B cell (primary cell): ENCODE data around the gene PLEKHO1. TPM values are rescaled to one million over a fixed set of nuclear protein-coding genes. Genes with fewer than 3 reads are reported as not detected.

Experiments used
- ATAC-seq: fragments of 200-7000 bp; cut with Tn5 transposase; one replicate; pipeline ENCODE4 v1.10.0; 2021; ENCODE audit warnings: low read depth, mild to moderate bottlenecking, moderate number of reproducible peaks, moderate library complexity
- CTCF ChIA-PET: fragments of 350-600 bp; sonication (Branson Sonifier 250); formaldehyde crosslinking; loops from one replicate; lab custom pipeline; 2021; ENCODE audit warnings: antibody characterized with exemption, inconsistent platforms; lab: Charles Lee
- POLR2A ChIA-PET: fragments of 350-600 bp; sonication (Branson Sonifier 250); formaldehyde crosslinking; loops from one replicate; lab custom pipeline; 2021; ENCODE audit warnings: antibody characterized with exemption; lab: Charles Lee
- DNase-seq: peaks from one replicate; pipeline ENCODE4 v3.0.0; 2013
- H2AFZ ChIP-seq: 2 replicates; pipeline ENCODE4 v1.6.1; 2012; ENCODE audit warnings: mild to moderate bottlenecking, low read depth, low read length; ENCODE audit not compliant: insufficient read depth, poor library complexity, severe bottlenecking
- H3K27ac ChIP-seq, 2 donors: 1 replicate in 1 of 2; 2 replicates in 1 of 2; pipeline ENCODE4 v1.5.1; 2012 to 2013; ENCODE audit warnings: low read length in 2 of 2, mild to moderate bottlenecking in 2 of 2, moderate library complexity in 1 of 2
- H3K27me3 ChIP-seq, 4 experiments: fragments of 200-600 bp in 1 of 4; sonication (generic) in 1 of 4; replicated peaks in 1 of 4; 1 replicate in 2 of 4; 2 replicates in 2 of 4; pipeline versions ENCODE4 v1.6.1 to v1.7.0; 2013 to 2016; ENCODE audit warnings: low read length in 3 of 4, mild to moderate bottlenecking in 2 of 4, mixed read lengths in 1 of 4, moderate library complexity in 1 of 4; ENCODE audit not compliant: insufficient read depth in 4 of 4, control insufficient read depth in 3 of 4; ENCODE audit errors: control extremely low read depth in 1 of 4
- H3K36me3 ChIP-seq, 2 experiments: replicated peaks in 1 of 2; 1 replicate in 1 of 2; 2 replicates in 1 of 2; pipeline versions ENCODE4 v1.6.1 to v1.7.1; 2013; ENCODE audit warnings: low read length in 1 of 2; ENCODE audit not compliant: insufficient read depth in 2 of 2, control insufficient read depth in 1 of 2; ENCODE audit errors: control extremely low read depth in 1 of 2, extremely low read depth in 1 of 2
- H3K4me1 ChIP-seq, 2 donors: fragments of 200-600 bp in 1 of 2; sonication (generic) in 1 of 2; 1 replicate in 1 of 2; 2 replicates in 1 of 2; pipeline versions ENCODE4 v1.5.1 to v1.6.1; 2013 to 2017; ENCODE audit warnings: low read length in 2 of 2; ENCODE audit not compliant: control insufficient read depth in 2 of 2, insufficient read depth in 2 of 2
- H3K4me2 ChIP-seq: replicated peaks from 2 replicates; pipeline ENCODE3; 2012; ENCODE audit warnings: mild to moderate bottlenecking, low read depth, low read length; ENCODE audit not compliant: poor library complexity, severe bottlenecking
- H3K4me3 ChIP-seq, 5 experiments: fragments of 200-600 bp in 1 of 5; sonication (generic) in 1 of 5; 1 replicate in 3 of 5; 2 replicates in 2 of 5; pipeline versions ENCODE4 v1.5.1 to v1.7.0; 2011 to 2016; ENCODE audit warnings: low read length in 4 of 5, mild to moderate bottlenecking in 4 of 5, low read depth in 2 of 5, control low read depth in 1 of 5, moderate library complexity in 1 of 5; ENCODE audit not compliant: insufficient read depth in 1 of 5; ENCODE audit errors: control extremely low read depth in 1 of 5, extremely low read depth in 1 of 5
- H3K79me2 ChIP-seq: fragments of 200-600 bp; sonication (generic); one replicate; pipeline ENCODE4 v1.6.0; 2016; ENCODE audit warnings: low read length; ENCODE audit not compliant: control insufficient read depth, insufficient read depth
- H3K9ac ChIP-seq: fragments of 200-600 bp; sonication (generic); 2 replicates; pipeline ENCODE4 v1.6.1; 2017; ENCODE audit warnings: mild to moderate bottlenecking, low read length, moderate library complexity
- H3K9me3 ChIP-seq, 3 donors: one replicate each; pipeline versions ENCODE4 v1.6.1 to v1.7.1; 2013; ENCODE audit warnings: low read length in 2 of 3; ENCODE audit not compliant: control insufficient read depth in 2 of 3, insufficient read depth in 1 of 3; ENCODE audit errors: control extremely low read depth in 1 of 3
- H4K20me1 ChIP-seq: 2 replicates; pipeline ENCODE4 v1.6.0; 2012; ENCODE audit warnings: mild to moderate bottlenecking, low read length; ENCODE audit not compliant: insufficient read depth, control insufficient read depth, poor library complexity, severe bottlenecking
- H3K27ac Mint-ChIP-seq: one replicate; pipeline ENCODE4 v1.8.0; 2021; ENCODE audit warnings: mixed read lengths
- H3K27me3 Mint-ChIP-seq: one replicate; pipeline ENCODE4 v1.8.0; 2021; ENCODE audit warnings: mixed read lengths
- H3K4me1 Mint-ChIP-seq: one replicate; pipeline ENCODE4 v1.8.0; 2021; ENCODE audit warnings: mixed read lengths
- H3K4me3 Mint-ChIP-seq: one replicate; pipeline ENCODE4 v1.8.0; 2021; ENCODE audit warnings: mixed read lengths
- H3K9me3 Mint-ChIP-seq: one replicate; pipeline ENCODE4 v1.8.0; 2022; ENCODE audit warnings: mixed read lengths; ENCODE audit not compliant: insufficient read depth
- EZH2 ChIP-seq: IDR thresholded peaks from 2 replicates; pipeline ENCODE4 v1.6.1; 2012; ENCODE audit warnings: borderline replicate concordance, low read depth, mild to moderate bottlenecking, moderate library complexity, low read length; ENCODE audit not compliant: insufficient read depth, poor library complexity, severe bottlenecking
- WGBS: methylation state at CpG from one replicate; pipeline ENCODE4 v1.1.5; 2013; ENCODE audit warnings: missing lambda C conversion rate; ENCODE audit not compliant: insufficient coverage; 5-methylcytosine and 5-hydroxymethylcytosine counted together
- intact Hi-C: fragments of 100-400 bp; cut with micrococcal nuclease; formaldehyde crosslinking; loops from one replicate; pipeline ENCODE4 v1.10.0; 2022
- polyA plus RNA-seq: library from polyadenylated mRNA; depleted of rRNA; stranded (reverse); fragments of >200 nt; gene quantifications from 2 replicates; pipeline ENCODE4 v1.2.3, GENCODE V29; 2012
- total RNA-seq, 2 donors: library from RNA; stranded (reverse); fragments of 120-200 nt in 1 of 2; gene quantifications; 1 replicate in 1 of 2; 2 replicates in 1 of 2; pipeline versions ENCODE4 v1.2.3 to v1.2.4, GENCODE V29; 2013 to 2022
- TF ChIP-seq, protein P1 (sequence below): fragments of 200-600 bp; IDR thresholded peaks from one replicate; pipeline ENCODE4 v1.8.0; 2022; ENCODE audit warnings: antibody characterized with exemption, mild to moderate bottlenecking

The PLEKHO1 gene
- total and polyA plus RNA-seq, 2 donors (not counting 1 experiment from before 2014, with no cell fraction given) = 129 to 186 TPM

GRCh38 chr1:150156868-150157603, 7.3 kb downstream of the PLEKHO1 start:
- peaks cover 77 to 90% of the 10 kb centered on the region in 2 donors for H3K4me1 ChIP-seq
- H3K79me2 ChIP-seq = peaks cover 25% of the 10 kb centered on the region
- no peak overlapping the region for H3K4me3 Mint-ChIP-seq

More at GRCh38 chr1:150156868-150157603, 7.3 kb downstream of the PLEKHO1 start:
- no peak overlapping the region for H3K4me2 ChIP-seq
- TF ChIP-seq EZH2 = no peak
- TF ChIP-seq, protein P1, sequence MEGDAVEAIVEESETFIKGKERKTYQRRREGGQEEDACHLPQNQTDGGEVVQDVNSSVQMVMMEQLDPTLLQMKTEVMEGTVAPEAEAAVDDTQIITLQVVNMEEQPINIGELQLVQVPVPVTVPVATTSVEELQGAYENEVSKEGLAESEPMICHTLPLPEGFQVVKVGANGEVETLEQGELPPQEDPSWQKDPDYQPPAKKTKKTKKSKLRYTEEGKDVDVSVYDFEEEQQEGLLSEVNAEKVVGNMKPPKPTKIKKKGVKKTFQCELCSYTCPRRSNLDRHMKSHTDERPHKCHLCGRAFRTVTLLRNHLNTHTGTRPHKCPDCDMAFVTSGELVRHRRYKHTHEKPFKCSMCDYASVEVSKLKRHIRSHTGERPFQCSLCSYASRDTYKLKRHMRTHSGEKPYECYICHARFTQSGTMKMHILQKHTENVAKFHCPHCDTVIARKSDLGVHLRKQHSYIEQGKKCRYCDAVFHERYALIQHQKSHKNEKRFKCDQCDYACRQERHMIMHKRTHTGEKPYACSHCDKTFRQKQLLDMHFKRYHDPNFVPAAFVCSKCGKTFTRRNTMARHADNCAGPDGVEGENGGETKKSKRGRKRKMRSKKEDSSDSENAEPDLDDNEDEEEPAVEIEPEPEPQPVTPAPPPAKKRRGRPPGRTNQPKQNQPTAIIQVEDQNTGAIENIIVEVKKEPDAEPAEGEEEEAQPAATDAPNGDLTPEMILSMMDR = no peak
- H3K27me3 ChIP-seq = no peaks in the 10 kb centered on the region
- H3K36me3 ChIP-seq = peaks cover 4 to 74% of the 10 kb centered on the region in 2 experiments
- ATAC-seq (no peak), DNase-seq (no peak)
- no peak overlapping the region for H3K9ac ChIP-seq
- H3K27ac ChIP-seq = peak overlapping the region in 1 of 2 donors; percentile 95
- no peak overlapping the region for H2AFZ ChIP-seq
- H3K27me3 Mint-ChIP-seq = no peaks in the 10 kb centered on the region
- peak overlapping the region; percentile 99 for H3K27ac Mint-ChIP-seq
- H4K20me1 ChIP-seq = peaks cover 17% of the 10 kb centered on the region
- H3K4me3 ChIP-seq = no peak overlapping the region
- intact Hi-C loops = no loop called here
- peaks cover 95% of the 10 kb centered on the region for H3K4me1 Mint-ChIP-seq
- ChIA-PET CTCF (interaction anchor here (1.2 to 23.1 kb wide), 3 partner anchors 9 to 85 kb away, joined by 5 to 637 read pairs (median 9); partner anchors contain the start of gene VPS45), POLR2A (interaction anchor here (0.9 to 9.7 kb wide), 2 partner anchors 7 to 333 kb away, joined by 7 to 139 read pairs; partner anchors contain the start of gene PLEKHO1)
- no peaks in the 10 kb centered on the region for H3K9me3 Mint-ChIP-seq
- no peaks in the 10 kb centered on the region for H3K9me3 ChIP-seq
- 99% methylated on average over 8 of the region's 16 CpGs for WGBS
